A549 treated with Mapracorat at 1 μM for 4 hours (cell line): Measurements from ENCODE around the gene CAV3. TPM values are rescaled to one million over a fixed set of nuclear protein-coding genes. Genes with fewer than 3 reads are reported as not detected.

Experiments used
- total RNA-seq: library from RNA; stranded (reverse); fragments of 200-300 nt; extraction: Qiagen RNA extraction; gene quantifications from 5 replicates; pipeline ENCODE4 v1.2.3, GENCODE V29; 2022

CAV3 gene
- total RNA-seq = not detected in 5 replicates

DNA sequence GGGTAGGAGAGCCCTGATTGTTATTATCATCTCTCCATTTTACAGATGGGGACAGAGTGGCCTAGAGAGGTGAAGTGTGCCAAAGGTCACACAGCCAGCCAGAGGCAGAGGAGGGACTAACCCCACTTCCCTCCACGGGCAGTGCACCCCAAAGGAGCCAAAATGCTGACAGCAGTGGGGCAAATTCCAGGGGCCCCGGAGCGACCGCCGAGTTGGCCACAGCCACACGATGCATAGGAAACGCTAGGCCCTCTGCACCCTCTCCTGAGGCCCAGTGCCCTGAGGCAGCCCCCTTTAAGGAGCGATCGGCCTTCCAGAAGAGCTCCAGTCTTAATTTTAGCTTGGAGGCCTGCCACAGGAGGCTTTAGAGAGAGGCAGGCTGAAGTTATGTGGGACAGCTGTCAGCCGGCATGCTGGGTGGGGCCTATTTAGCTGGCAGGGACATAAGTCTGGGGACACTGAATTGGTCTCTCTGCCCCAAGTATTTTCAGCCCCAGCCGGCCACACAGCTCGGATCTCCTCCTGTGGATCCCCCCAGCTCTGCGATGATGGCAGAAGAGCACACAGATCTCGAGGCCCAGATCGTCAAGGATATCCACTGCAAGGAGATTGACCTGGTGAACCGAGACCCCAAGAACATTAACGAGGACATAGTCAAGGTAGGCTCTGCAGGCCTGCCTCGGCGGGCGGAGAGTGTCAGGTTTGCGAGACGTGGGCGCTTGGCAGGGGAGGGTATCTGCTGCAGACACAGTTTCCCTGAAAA, at the start of gene CAV3:
CAV3 (plus strand) TSS at position 471 of the 763 bp plus-strand sequence; CDS start at position 546, 75 bp downstream.

DNA sequence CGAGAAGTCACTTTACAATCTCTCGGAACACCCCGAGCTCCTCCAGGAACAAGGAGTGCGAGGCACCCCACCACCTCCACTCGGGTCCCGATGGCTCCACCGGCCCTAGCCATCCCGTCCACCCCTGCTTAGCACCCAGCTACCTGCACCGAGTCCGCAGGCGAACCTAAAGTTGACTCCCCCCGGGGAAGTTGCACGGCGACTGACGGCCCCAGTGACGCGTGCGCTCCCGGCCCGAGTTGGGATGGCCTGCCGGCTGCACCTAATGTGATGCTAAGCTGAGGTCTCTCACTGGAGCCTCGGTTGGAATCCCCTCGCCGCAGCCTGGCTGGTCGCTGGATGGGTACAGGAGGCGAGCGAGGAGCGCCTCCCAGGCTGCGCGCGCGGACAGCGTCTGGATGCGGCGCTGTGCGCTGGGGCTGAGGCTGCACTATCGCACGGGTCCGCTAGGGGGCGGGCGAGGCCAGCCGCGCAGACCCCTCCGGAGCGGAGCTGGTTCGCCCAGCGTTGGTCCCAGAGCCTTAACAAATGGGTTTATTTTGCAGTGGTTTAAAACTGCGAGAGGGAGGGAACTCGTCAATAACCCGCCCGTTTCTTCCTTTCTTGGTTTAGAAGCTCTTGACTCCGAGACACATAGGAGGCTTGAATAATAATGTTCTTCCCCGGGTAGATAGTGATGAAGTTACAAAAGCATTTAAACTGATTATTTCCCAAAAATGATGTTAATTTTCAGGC, 35.7 kb downstream of the CAV3 start, which contains the start of gene OXTR:
OXTR (minus strand) TSS at position 526 of the 735 bp plus-strand sequence. CDS start 1,426 bp downstream, outside the sequence.

Other genes starting within 250 kb of the CAV3 start
- 62.1 to 84.7 TPM (median 72.1 TPM) in 5 replicates for gene LMCD1, start 232.0 kb upstream of the CAV3 start, total RNA-seq
- gene SSUH2, start 89.0 kb upstream of the CAV3 start, total RNA-seq = 0.62 to 1.0 TPM (median 0.70 TPM) in 5 replicates
- gene OXTR, start 35.8 kb downstream of the CAV3 start, total RNA-seq = 8.2 to 10.6 TPM (median 10.2 TPM) in 5 replicates
- 11.6 to 15.7 TPM (median 15.3 TPM) in 5 replicates for gene RAD18, start 229.7 kb downstream of the CAV3 start, total RNA-seq